Immature natural killer cell (primary cell): ENCODE measurements around the gene OR2B2. TPM values are rescaled to one million over a fixed set of nuclear protein-coding genes. Genes with fewer than 3 reads are reported as not detected.

ENCODE experiments used
- polyA plus RNA-seq, 3 donors: library from polyadenylated mRNA; unstranded; fragments of 300-500 nt; fragmentation: Illumina TruSeq; gene quantifications; one replicate each; pipeline ENCODE4 v1.2.3, GENCODE V29; 2021

Gene OR2B2
- polyA plus RNA-seq, 3 donors from 2014 or later: not detected

Other genes with a start within 250 kb of the OR2B2 start
- gene OR2B6, start 44.8 kb upstream of the OR2B2 start, polyA plus RNA-seq: not detected
- gene ZNF165, start 168.2 kb upstream of the OR2B2 start, polyA plus RNA-seq: under 1 TPM in 2 of 3 donors, not detected in 1; 0.35 to 0.39 TPM
- 10 to 100 TPM in 1 of 3 donors, 1 to 10 TPM in 2; 5.8 to 15.6 (median 9.3) TPM for gene ZSCAN16, start 212.2 kb upstream of the OR2B2 start, polyA plus RNA-seq
- 1 to 10 TPM in 1 of 3 donors, under 1 TPM in 2; 0.22 to 1.8 (median 0.44) TPM for gene ZKSCAN8, start 229.5 kb upstream of the OR2B2 start, polyA plus RNA-seq